Trophoblast cell (in vitro differentiated cells and primary cell): ENCODE measurements around the gene CFTR.

Experiments
- DNase-seq, 2 donors: peaks; one replicate each; pipeline ENCODE4 v3.0.0-alpha.2; 2016
- H2AFZ ChIP-seq: 2 replicates; pipeline ENCODE4 v1.6.1; 2013; ENCODE audit warnings: low read length, moderate library complexity, mild to moderate bottlenecking; ENCODE audit not compliant: insufficient read depth, poor library complexity
- H2AK5ac ChIP-seq: 2 replicates; pipeline ENCODE4 v1.6.1; 2013; ENCODE audit warnings: mild to moderate bottlenecking, low read length
- H2BK120ac ChIP-seq: 2 replicates; pipeline ENCODE4 v1.6.1; 2013; ENCODE audit warnings: low read length, mild to moderate bottlenecking, moderate library complexity; ENCODE audit not compliant: insufficient read depth, poor library complexity
- H2BK12ac ChIP-seq: 2 replicates; pipeline ENCODE4 v1.6.1; 2013; ENCODE audit warnings: mild to moderate bottlenecking, low read length, moderate library complexity
- H2BK5ac ChIP-seq: 2 replicates; pipeline ENCODE4 v1.6.1; 2013; ENCODE audit warnings: low read length, low read depth, moderate library complexity, mild to moderate bottlenecking; ENCODE audit not compliant: poor library complexity
- H3K14ac ChIP-seq: 2 replicates; pipeline ENCODE4 v1.6.1; 2013; ENCODE audit warnings: mild to moderate bottlenecking, low read length
- H3K18ac ChIP-seq: 2 replicates; pipeline ENCODE4 v1.6.1; 2013; ENCODE audit warnings: mild to moderate bottlenecking, low read length
- H3K23ac ChIP-seq: 2 replicates; pipeline ENCODE4 v1.6.1; 2013; ENCODE audit warnings: low read length
- H3K27ac ChIP-seq: 2 replicates; pipeline ENCODE4 v1.5.1; 2013; ENCODE audit warnings: low read depth, mild to moderate bottlenecking, inconsistent platforms, low read length, moderate library complexity
- H3K27me3 ChIP-seq: 2 replicates; pipeline ENCODE4 v1.6.1; 2013; ENCODE audit warnings: inconsistent platforms, mild to moderate bottlenecking, low read length, moderate library complexity; ENCODE audit not compliant: insufficient read depth
- H3K36me3 ChIP-seq, 2 experiments: 1 replicate in 1 of 2; 2 replicates in 1 of 2; pipeline ENCODE4 v1.6.1; 2013; ENCODE audit warnings: low read length in 2 of 2, mild to moderate bottlenecking in 2 of 2, moderate library complexity in 1 of 2; ENCODE audit not compliant: insufficient read depth in 2 of 2, control insufficient read depth in 1 of 2
- H3K4ac ChIP-seq: 2 replicates; pipeline ENCODE4 v1.6.1; 2013; ENCODE audit warnings: low read depth, mild to moderate bottlenecking, low read length, moderate library complexity
- H3K4me1 ChIP-seq, 2 experiments: 1 replicate in 1 of 2; 2 replicates in 1 of 2; pipeline ENCODE4 v1.6.1; 2013; ENCODE audit warnings: low read length in 2 of 2, mild to moderate bottlenecking in 2 of 2, moderate library complexity in 1 of 2; ENCODE audit not compliant: insufficient read depth in 2 of 2, control insufficient read depth in 1 of 2
- H3K4me2 ChIP-seq: 2 replicates; pipeline ENCODE4 v1.6.1; 2013; ENCODE audit warnings: inconsistent platforms, mild to moderate bottlenecking, low read length, moderate library complexity
- H3K4me3 ChIP-seq: 2 replicates; pipeline ENCODE4 v1.5.1; 2013; ENCODE audit warnings: mild to moderate bottlenecking, low read depth, low read length, inconsistent platforms
- H3K79me1 ChIP-seq: one replicate; pipeline ENCODE4 v1.6.1; 2013; ENCODE audit warnings: low read length
- H3K79me2 ChIP-seq: 2 replicates; pipeline ENCODE4 v1.6.1; 2013; ENCODE audit warnings: low read length, mild to moderate bottlenecking; ENCODE audit not compliant: control insufficient read depth, insufficient read depth, poor library complexity
- H3K9ac ChIP-seq: 2 replicates; pipeline ENCODE4 v1.6.1; 2013; ENCODE audit warnings: mild to moderate bottlenecking, low read length
- H3K9me3 ChIP-seq: 2 replicates; pipeline ENCODE4 v1.6.1; 2013; ENCODE audit warnings: low read depth, mild to moderate bottlenecking, control low read depth, inconsistent platforms, low read length; ENCODE audit not compliant: insufficient read depth
- H4K12ac ChIP-seq: 2 replicates; pipeline ENCODE4 v1.6.1; 2013; ENCODE audit warnings: low read depth, mild to moderate bottlenecking, low read length, moderate library complexity
- H4K8ac ChIP-seq: 2 replicates; pipeline ENCODE4 v1.6.1; 2013; ENCODE audit warnings: low read depth, mild to moderate bottlenecking, low read length, moderate library complexity
- H4K91ac ChIP-seq: one replicate; pipeline ENCODE4 v1.6.1; 2013; ENCODE audit warnings: low read depth, mild to moderate bottlenecking, low read length, moderate library complexity
- WGBS: extraction: QIAGEN DNeasy Blood & Tissue Kit; methylation state at CpG from one replicate; pipeline ENCODE4 v1.1.7; 2013; ENCODE audit warnings: missing lambda C conversion rate; ENCODE audit not compliant: insufficient read length, insufficient coverage; ENCODE audit errors: extremely low coverage; 5-methylcytosine and 5-hydroxymethylcytosine counted together

Gene CFTR

GRCh38 chr7:117666689-117667088, 186.9 kb downstream of the CFTR start:
- no peak for DNase-seq
- H3K9ac ChIP-seq: no peak overlapping the region
- no peak overlapping the region for H3K4me3 ChIP-seq
- no peak overlapping the region for H3K23ac ChIP-seq
- peak overlapping the region; percentile 57 for H2BK5ac ChIP-seq
- H2BK12ac ChIP-seq: peak overlapping the region; percentile 99
- H3K36me3 ChIP-seq: no peaks in the 10 kb centered on the region
- no CpG with 5 or more reads among the region's 6 CpGs for WGBS
- H3K18ac ChIP-seq: peak overlapping the region; percentile 82
- peak overlapping the region; percentile 73 for H3K14ac ChIP-seq
- no peak overlapping the region for H4K12ac ChIP-seq
- H3K9me3 ChIP-seq: no peaks in the 10 kb centered on the region
- peaks cover 7% of the 10 kb centered on the region for H3K79me1 ChIP-seq
- peak overlapping the region; percentile 52 for H3K4ac ChIP-seq
- H3K4me2 ChIP-seq: no peak overlapping the region
- H4K8ac ChIP-seq: peak overlapping the region; percentile 16
- H3K27me3 ChIP-seq: no peaks in the 10 kb centered on the region
- peaks cover 3% of the 10 kb centered on the region for H3K79me2 ChIP-seq
- H3K27ac ChIP-seq: no peak overlapping the region
- no peak overlapping the region for H2AFZ ChIP-seq
- H2BK120ac ChIP-seq: peak overlapping the region; percentile 85
- H3K4me1 ChIP-seq: peaks cover 5 to 14% of the 10 kb centered on the region in 2 experiments
- peak overlapping the region; percentile 93 for H4K91ac ChIP-seq
- H2AK5ac ChIP-seq: peak overlapping the region; percentile 97

- Histone ChIP-seq H3K18ac (no peak overlapping the region), H3K36me3 (no peaks in the 10 kb centered on the region), H3K4me1 (peaks cover 5 to 14% of the 10 kb centered on the region in 2 experiments), H3K9ac (no peak overlapping the region), H3K27ac (no peak overlapping the region), H4K12ac (no peak overlapping the region), H3K79me2 (peaks cover 3% of the 10 kb centered on the region), H2BK12ac (no peak overlapping the region), H2BK5ac (no peak overlapping the region), H3K14ac (no peak overlapping the region), H3K9me3 (no peaks in the 10 kb centered on the region), H3K23ac (no peak overlapping the region), H4K8ac (no peak overlapping the region), H3K4me3 (no peak overlapping the region), H3K4ac (no peak overlapping the region), H3K4me2 (no peak overlapping the region), H3K27me3 (no peaks in the 10 kb centered on the region), H4K91ac (no peak overlapping the region), H2AK5ac (no peak overlapping the region), H3K79me1 (peaks cover 7% of the 10 kb centered on the region), H2AFZ (no peak overlapping the region), H2BK120ac (no peak overlapping the region)
- WGBS: no CpG with 5 or more reads among the region's 2 CpGs
- no peak for DNase-seq
Observed at GRCh38 chr7:117667456-117667855, 187.6 kb downstream of the CFTR start.

- no peak overlapping the region for H3K4ac ChIP-seq
- no peak overlapping the region for H4K12ac ChIP-seq
- no peak overlapping the region for H4K91ac ChIP-seq
- peaks cover 9 to 16% of the 10 kb centered on the region in 2 experiments for H3K4me1 ChIP-seq
- H2BK5ac ChIP-seq: no peak overlapping the region
- H4K8ac ChIP-seq: no peak overlapping the region
- no peak overlapping the region for H3K14ac ChIP-seq
- no peak for DNase-seq
- H3K9me3 ChIP-seq: no peaks in the 10 kb centered on the region
- H3K27ac ChIP-seq: no peak overlapping the region
- H3K27me3 ChIP-seq: no peaks in the 10 kb centered on the region
- WGBS: no CpG with 5 or more reads among the region's 4 CpGs
- H2AK5ac ChIP-seq: no peak overlapping the region
- no peak overlapping the region for H3K9ac ChIP-seq
- no peak overlapping the region for H3K4me3 ChIP-seq
- H2AFZ ChIP-seq: no peak overlapping the region
- no peak overlapping the region for H3K23ac ChIP-seq
- no peak overlapping the region for H2BK120ac ChIP-seq
- H3K4me2 ChIP-seq: no peak overlapping the region
- H3K36me3 ChIP-seq: no peaks in the 10 kb centered on the region
- peaks cover 6% of the 10 kb centered on the region for H3K79me1 ChIP-seq
- peaks cover 3% of the 10 kb centered on the region for H3K79me2 ChIP-seq
- H3K18ac ChIP-seq: no peak overlapping the region
- H2BK12ac ChIP-seq: no peak overlapping the region
Observed at GRCh38 chr7:117669818-117670217, 190.0 kb downstream of the CFTR start.

- peaks cover 2% of the 10 kb centered on the region for H3K79me1 ChIP-seq
- no peak overlapping the region for H3K14ac ChIP-seq
- no peaks in the 10 kb centered on the region for H3K9me3 ChIP-seq
- H3K4ac ChIP-seq: no peak overlapping the region
- no peak for DNase-seq
- H3K18ac ChIP-seq: no peak overlapping the region
- H3K9ac ChIP-seq: no peak overlapping the region
- H3K27ac ChIP-seq: no peak overlapping the region
- no peak overlapping the region for H4K8ac ChIP-seq
- WGBS: no CpG with 5 or more reads among the region's 1 CpG
- H3K4me1 ChIP-seq: peaks cover 4 to 7% of the 10 kb centered on the region in 2 experiments
- H3K23ac ChIP-seq: no peak overlapping the region
- H3K4me3 ChIP-seq: no peak overlapping the region
- no peak overlapping the region for H2BK12ac ChIP-seq
- H3K36me3 ChIP-seq: no peaks in the 10 kb centered on the region
- no peak overlapping the region for H4K91ac ChIP-seq
- no peaks in the 10 kb centered on the region for H3K27me3 ChIP-seq
- no peak overlapping the region for H2AFZ ChIP-seq
- H2BK120ac ChIP-seq: no peak overlapping the region
- no peak overlapping the region for H4K12ac ChIP-seq
- H2AK5ac ChIP-seq: no peak overlapping the region
- no peaks in the 10 kb centered on the region for H3K79me2 ChIP-seq
- H3K4me2 ChIP-seq: no peak overlapping the region
- H2BK5ac ChIP-seq: no peak overlapping the region
Observed at GRCh38 chr7:117672453-117672852, 192.6 kb downstream of the CFTR start.
